DND-41 (cell line): ENCODE measurements around the gene GAST.
A peak's percentile ranks its signal among the peaks of the same experiment; 100 is the strongest.

Source experiments
- ATAC-seq: fragments of 200-7000 bp; cut with Tn5 transposase; 3 replicates; pipeline ENCODE4 v1.9.1; 2021; ENCODE audit warnings: low read depth; ENCODE audit not compliant: insufficient read depth
- DNase-seq: peaks from one replicate; pipeline ENCODE4 v3.0.0-alpha.2; 2020
- H2AFZ ChIP-seq: 2 replicates; pipeline ENCODE4 v1.6.0; 2012; ENCODE audit warnings: low read depth, low read length
- H3K27ac ChIP-seq: 2 replicates; pipeline ENCODE4 v1.5.1; 2012; ENCODE audit warnings: low read length, inconsistent platforms
- H3K27me3 ChIP-seq: fragments of 200-600 bp; sonication (generic); 2 replicates; pipeline ENCODE4 v1.6.0; 2012; ENCODE audit warnings: low read length, mild to moderate bottlenecking, inconsistent platforms; ENCODE audit not compliant: insufficient read depth, poor library complexity
- H3K36me3 ChIP-seq: 2 replicates; pipeline ENCODE4 v1.5.1; 2012; ENCODE audit warnings: low read length, inconsistent platforms; ENCODE audit not compliant: insufficient read depth
- H3K4me1 ChIP-seq: 2 replicates; pipeline ENCODE4 v1.5.1; 2012; ENCODE audit warnings: mild to moderate bottlenecking, low read length; ENCODE audit not compliant: insufficient read depth
- H3K4me2 ChIP-seq: 2 replicates; pipeline ENCODE4 v1.6.0; 2012; ENCODE audit warnings: mild to moderate bottlenecking, moderate library complexity, low read length, inconsistent platforms; ENCODE audit not compliant: insufficient read depth
- H3K4me3 ChIP-seq, 2 experiments: fragments of 200-600 bp in 1 of 2; shearing (Covaris generic) in 1 of 2; 2 replicates each; pipeline ENCODE4 v1.5.1; 2012 to 2016; ENCODE audit warnings: inconsistent platforms in 2 of 2, low read length in 2 of 2, mild to moderate bottlenecking in 2 of 2, low read depth in 1 of 2, moderate library complexity in 1 of 2
- H3K79me2 ChIP-seq: 2 replicates; pipeline ENCODE4 v1.6.0; 2012; ENCODE audit warnings: low read length, inconsistent platforms; ENCODE audit not compliant: insufficient read depth
- H3K9ac ChIP-seq: 2 replicates; pipeline ENCODE4 v1.6.0; 2012; ENCODE audit warnings: low read depth, mild to moderate bottlenecking, inconsistent platforms, low read length, moderate library complexity
- H3K9me3 ChIP-seq: 2 replicates; pipeline ENCODE4 v1.5.1; 2012; ENCODE audit warnings: low read length, moderate library complexity, mild to moderate bottlenecking, inconsistent platforms; ENCODE audit not compliant: insufficient read depth, severe bottlenecking
- H4K20me1 ChIP-seq: 2 replicates; pipeline ENCODE4 v1.6.0; 2012; ENCODE audit warnings: low read length; ENCODE audit not compliant: insufficient read depth
- EZH2 ChIP-seq: IDR thresholded peaks from 3 replicates; pipeline ENCODE4 v1.6.1; 2012; ENCODE audit warnings: borderline replicate concordance, low read depth, mild to moderate bottlenecking, moderate library complexity, low read length, inconsistent platforms; ENCODE audit not compliant: severe bottlenecking
- TF ChIP-seq, protein P1 (sequence below): IDR thresholded peaks from 2 replicates; pipeline ENCODE4 v1.5.1; 2012; ENCODE audit warnings: borderline replicate concordance, low read length, moderate library complexity, mild to moderate bottlenecking; ENCODE audit not compliant: poor library complexity, severe bottlenecking; ENCODE audit errors: extremely low read depth

The GAST gene

GRCh38 chr17:41690497-41690896 is 21.6 kb upstream of the GAST start:
- Histone ChIP-seq H2AFZ (no peak overlapping the region), H3K9me3 (no peaks in the 10 kb centered on the region), H3K27ac (peak overlapping the region; percentile 97), H3K27me3 (no peaks in the 10 kb centered on the region), H3K79me2 (peaks cover 26% of the 10 kb centered on the region), H3K9ac (peak overlapping the region; percentile 98), H3K4me2 (peak overlapping the region; percentile 74), H3K4me1 (peaks cover 27% of the 10 kb centered on the region), H3K36me3 (peaks cover 55% of the 10 kb centered on the region), H4K20me1 (peaks cover 40% of the 10 kb centered on the region), H3K4me3 (peak overlapping the region; percentile 77 to 90; a peak in 2 of 4 replicates)
- TF ChIP-seq EZH2 = no peak
- TF ChIP-seq, protein P1, sequence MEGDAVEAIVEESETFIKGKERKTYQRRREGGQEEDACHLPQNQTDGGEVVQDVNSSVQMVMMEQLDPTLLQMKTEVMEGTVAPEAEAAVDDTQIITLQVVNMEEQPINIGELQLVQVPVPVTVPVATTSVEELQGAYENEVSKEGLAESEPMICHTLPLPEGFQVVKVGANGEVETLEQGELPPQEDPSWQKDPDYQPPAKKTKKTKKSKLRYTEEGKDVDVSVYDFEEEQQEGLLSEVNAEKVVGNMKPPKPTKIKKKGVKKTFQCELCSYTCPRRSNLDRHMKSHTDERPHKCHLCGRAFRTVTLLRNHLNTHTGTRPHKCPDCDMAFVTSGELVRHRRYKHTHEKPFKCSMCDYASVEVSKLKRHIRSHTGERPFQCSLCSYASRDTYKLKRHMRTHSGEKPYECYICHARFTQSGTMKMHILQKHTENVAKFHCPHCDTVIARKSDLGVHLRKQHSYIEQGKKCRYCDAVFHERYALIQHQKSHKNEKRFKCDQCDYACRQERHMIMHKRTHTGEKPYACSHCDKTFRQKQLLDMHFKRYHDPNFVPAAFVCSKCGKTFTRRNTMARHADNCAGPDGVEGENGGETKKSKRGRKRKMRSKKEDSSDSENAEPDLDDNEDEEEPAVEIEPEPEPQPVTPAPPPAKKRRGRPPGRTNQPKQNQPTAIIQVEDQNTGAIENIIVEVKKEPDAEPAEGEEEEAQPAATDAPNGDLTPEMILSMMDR = no peak
- ATAC-seq = no peak
- DNase-seq = no peak

GRCh38 chr17:41691031-41691777 is 20.9 kb upstream of the GAST start:
- H3K79me2 ChIP-seq = peaks cover 26% of the 10 kb centered on the region
- peaks cover 55% of the 10 kb centered on the region for H3K36me3 ChIP-seq
- H3K4me2 ChIP-seq = peak overlapping the region; percentile 74; the same call in 1 of the 2 replicates
- no peaks in the 10 kb centered on the region for H3K9me3 ChIP-seq
- H3K27me3 ChIP-seq = no peaks in the 10 kb centered on the region
- H3K4me1 ChIP-seq = peaks cover 27% of the 10 kb centered on the region
- H2AFZ ChIP-seq = no peak overlapping the region
- H3K27ac ChIP-seq = no peak overlapping the region
- ATAC-seq = no peak
- peaks cover 40% of the 10 kb centered on the region for H4K20me1 ChIP-seq
- DNase-seq = no peak
- H3K4me3 ChIP-seq = peak overlapping the region in 1 of 2 experiments; percentile 2; a peak in 1 of 4 replicates
- no peak overlapping the region for H3K9ac ChIP-seq
- TF ChIP-seq, protein P1 = no peak
- TF ChIP-seq EZH2 = no peak

DNA sequence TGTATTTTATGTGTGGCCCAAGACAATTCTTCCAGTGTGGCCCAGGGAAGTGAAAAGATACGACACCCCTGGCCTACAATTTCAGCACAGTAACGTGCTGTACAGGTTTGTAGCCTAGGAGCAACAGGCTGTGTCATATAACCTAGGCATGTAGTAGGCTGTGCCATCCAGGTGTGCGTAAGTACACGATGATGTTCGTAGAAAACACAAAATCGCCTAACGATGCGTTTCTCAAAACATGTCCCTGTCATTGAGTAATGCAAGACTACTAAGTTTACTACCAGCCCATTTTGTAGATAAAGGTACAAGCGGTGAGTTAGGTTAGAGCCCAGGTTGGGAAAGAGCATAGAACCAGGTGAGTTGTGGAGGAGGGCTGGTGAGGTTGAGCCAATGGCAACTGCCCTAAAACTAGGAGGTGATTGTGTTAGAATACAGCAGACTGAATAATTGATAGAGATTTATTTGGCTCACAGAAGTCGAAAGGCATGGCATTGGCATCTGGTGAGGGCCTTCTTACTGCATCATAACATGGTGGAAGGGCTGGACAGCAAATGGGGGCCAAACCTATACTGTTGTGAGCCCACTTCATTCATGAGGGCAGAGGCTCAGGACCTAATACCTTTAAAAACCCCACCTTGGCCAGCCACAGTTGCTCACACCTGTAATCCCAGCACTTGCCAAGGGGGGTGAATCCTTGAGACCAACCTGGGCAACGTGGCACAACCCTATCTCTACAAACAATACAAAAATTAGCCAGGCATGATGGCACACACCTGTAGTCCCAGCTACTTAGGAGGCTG is 19.2 kb upstream of the GAST start:
- no peak overlapping the region for H2AFZ ChIP-seq
- TF ChIP-seq, protein P1 = no peak
- TF ChIP-seq EZH2 = no peak
- H3K4me2 ChIP-seq = no peak overlapping the region
- H4K20me1 ChIP-seq = peaks cover 40% of the 10 kb centered on the region
- H3K4me3 ChIP-seq = no peak overlapping the region
- no peaks in the 10 kb centered on the region for H3K27me3 ChIP-seq
- H3K79me2 ChIP-seq = peaks cover 26% of the 10 kb centered on the region
- no peaks in the 10 kb centered on the region for H3K9me3 ChIP-seq
- H3K9ac ChIP-seq = no peak overlapping the region
- no peak for ATAC-seq
- H3K36me3 ChIP-seq = peaks cover 55% of the 10 kb centered on the region
- DNase-seq = no peak
- peaks cover 19% of the 10 kb centered on the region for H3K4me1 ChIP-seq
- no peak overlapping the region for H3K27ac ChIP-seq
